NCI-H345 (cell line): ENCODE results near the gene RAX.

ENCODE experiments used
- DNase-seq: peaks from one replicate; lab custom pipeline; 2025; lab: John Stamatoyannopoulos, UW

The RAX gene

DNA sequence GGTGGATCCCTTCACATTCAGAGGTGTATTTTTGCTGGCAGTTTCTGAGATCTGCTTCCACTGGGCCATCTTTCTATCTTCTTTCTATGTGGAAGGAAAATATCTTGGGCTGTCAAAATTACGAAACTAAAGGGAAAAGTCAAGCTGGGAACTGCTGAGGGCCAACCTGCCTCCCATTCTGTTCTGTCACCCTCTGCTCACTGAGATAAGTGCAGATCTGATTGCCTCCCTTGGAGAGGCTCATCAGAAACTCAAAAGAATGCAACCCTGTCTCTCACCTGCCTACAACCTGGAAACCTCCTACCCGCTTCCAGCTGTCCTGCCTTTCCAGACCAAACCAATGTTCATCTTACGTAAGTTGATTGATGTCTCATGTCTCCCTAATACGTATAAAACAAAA is 26.5 kb downstream of the RAX start:
- no peak for DNase-seq

DNA sequence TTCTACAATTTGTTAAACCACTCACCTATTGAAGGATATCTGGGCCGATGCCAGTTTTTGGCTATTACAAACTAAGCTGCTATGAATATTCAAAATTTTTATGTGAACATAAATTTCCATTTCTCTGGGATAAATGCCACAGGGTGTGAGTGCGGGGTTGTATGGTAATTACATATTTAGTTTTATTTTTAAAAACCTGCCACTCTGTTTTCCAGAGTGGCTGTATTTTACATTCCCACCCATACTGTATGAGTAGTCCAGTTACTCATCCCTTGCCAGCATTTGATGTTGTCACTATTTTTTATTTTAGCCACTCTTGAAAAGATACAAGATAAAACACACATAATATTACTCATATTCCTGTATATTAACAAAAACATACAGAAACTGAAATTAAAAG is 30.3 kb downstream of the RAX start:
- no peak for DNase-seq

DNA sequence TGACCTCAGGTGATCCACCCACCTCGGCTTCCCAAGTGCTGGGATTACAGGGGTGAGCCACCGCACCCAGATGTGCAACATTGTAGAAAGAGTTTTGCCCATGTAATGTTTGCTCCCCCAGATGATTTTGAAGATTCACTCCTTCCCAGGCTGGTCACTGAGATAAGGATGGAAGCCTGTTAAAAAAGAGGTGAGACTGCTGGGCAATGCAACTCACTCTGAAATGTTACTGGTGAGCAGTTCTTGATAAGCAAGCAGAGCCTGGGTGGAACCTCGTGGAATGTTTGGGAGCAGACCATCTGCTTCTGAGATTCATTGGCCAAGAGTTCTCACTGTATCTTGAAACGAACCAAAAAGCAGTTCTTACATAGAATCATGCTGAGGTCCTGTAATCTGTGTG is 33.6 kb downstream of the RAX start:
- no peak for DNase-seq

DNA sequence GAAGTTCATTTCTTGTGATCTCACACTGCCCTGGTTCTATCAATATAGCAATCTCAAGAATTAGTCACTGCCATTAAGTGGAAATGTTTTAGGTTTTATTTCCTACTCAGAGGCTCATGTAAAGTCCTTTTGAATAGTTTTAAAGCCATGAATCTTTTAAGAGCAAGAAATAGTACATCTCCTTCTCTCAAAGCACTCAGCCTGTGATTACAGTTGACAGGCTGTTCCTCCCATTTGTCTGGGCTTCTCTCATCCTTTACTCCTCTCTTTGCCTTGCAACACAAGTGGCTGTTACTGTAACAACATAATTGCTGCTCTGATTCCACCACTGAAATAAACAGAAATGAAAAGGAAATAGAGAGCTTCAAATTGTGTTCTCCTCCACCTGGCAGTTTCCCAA is 34.9 kb downstream of the RAX start:
- DNase-seq, result peak; percentile 19

DNA sequence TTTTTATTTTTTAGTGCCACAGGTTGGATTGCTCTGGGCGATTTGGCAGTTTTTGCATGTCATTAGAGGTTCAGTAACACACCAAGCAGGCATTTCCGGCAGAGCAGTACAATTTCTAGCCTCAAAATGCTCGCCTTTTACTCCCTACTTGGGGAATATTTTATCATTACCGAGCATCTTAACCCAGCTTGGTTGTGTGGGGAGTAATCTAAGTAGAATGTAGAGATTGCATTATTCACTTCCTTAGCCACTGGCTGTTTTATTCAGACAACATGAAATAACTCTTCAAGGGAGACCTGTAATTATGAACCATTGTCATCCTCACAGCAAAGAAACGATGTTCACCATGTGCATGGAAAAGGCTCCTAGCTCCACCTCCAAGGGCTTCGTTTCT is 40.2 kb downstream of the RAX start:
- no peak for DNase-seq

DNA sequence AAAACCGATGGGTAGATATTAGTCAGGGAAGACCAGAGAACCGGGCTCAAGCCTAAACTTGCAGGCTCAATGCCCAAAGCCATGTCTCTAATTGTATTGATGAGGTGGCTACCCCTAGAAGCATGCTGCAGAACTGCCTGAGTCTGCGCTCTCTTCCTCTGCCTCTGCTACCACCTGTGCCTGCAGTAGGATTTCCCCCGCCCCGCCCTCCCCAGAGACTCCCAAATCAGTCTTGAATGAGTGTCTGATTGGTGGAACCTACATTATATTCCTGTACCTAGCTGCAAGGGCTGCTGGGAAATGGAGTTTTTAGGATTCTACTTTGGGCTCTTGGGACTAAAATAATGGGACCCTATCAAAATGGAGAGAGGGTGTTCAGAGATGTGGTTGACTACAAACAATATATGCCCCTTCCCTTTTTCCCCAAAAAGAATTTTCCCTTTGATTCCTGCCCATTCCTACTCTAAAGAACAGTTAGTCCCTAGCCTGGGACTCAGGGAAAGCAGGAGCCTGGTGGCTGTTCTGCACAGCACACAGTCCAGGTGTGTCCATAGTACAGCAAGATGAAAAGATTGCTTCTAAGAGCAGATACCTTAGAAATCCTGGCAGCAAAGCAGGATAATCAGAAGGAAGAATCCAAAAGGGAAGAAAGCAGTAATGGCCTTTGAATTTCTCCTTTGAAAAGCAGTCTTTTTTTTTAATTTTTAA is 40.8 kb downstream of the RAX start:
- DNase-seq, result peak; percentile 50

DNA sequence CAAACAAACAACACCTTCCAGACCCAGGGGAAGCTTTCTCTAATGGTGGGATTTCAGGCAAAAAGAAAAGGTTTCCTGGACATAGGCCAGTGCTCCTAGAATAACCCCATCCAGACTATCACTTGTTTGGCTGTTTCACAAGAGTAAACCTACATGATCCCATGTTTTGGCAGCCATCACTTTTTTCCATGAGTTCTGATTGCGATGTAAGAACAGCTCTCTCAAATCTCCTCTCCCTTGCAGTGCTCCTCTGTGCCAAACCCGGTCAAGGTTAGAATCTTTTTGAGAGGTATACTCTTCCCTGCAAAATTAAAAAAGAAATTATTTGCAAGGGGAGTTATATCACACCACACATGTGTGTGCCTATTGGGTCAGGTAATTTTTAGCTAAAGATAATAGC is 41.4 kb downstream of the RAX start:
- no peak for DNase-seq

DNA sequence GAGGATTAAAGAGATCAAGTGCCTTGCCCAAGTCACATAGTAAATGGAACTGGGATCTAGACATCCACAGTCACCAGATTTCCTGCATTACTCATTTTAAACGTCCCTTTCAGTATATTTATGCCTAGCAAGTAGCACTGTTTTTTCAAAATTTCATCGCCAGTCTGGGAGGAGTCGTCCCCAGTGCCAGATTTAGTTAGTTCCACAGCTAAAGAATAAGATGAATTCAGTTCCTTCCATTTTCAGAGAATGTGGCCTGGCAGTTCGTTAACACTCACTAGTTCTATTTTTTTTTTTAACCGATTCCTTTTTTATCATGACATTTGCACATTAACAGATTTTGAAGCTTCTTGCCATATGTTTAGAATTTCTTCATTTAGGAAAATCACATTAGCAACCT is 42.1 kb downstream of the RAX start:
- no peak for DNase-seq

DNA sequence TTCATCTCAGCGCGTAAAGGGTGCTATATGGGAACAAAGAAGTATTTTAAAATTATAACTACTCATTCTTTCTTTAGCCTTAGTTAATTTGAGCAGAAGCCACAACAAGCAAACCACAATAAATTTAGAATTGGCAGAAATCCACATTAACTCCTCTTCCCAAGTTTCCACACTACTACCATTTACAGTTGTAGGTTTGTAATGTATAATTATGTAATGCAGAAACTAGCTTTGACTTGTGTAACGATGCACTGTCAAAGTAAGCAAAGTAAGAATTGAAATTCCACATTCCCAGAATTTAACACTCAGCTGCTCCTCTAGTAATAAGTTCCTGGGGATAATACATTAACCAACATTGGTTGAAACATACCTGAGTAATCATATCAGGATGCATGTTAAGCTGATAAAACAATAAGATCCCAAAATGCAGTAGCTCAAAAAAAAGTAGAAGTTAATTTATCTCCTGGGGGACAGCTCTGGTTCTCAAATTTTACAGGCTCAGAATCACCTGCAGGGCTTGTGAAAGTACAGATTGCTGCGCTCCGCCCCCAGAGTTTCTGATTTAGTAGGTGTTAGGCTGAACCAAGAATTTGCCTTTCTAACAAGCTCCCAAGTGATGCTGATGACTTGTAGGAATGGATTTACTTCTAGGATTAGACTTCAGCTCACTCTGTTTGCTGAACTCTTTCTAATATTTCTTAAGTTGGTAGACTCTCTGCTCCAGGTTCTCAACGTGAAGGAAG is 43.4 kb downstream of the RAX start:
- DNase-seq, result no peak

DNA sequence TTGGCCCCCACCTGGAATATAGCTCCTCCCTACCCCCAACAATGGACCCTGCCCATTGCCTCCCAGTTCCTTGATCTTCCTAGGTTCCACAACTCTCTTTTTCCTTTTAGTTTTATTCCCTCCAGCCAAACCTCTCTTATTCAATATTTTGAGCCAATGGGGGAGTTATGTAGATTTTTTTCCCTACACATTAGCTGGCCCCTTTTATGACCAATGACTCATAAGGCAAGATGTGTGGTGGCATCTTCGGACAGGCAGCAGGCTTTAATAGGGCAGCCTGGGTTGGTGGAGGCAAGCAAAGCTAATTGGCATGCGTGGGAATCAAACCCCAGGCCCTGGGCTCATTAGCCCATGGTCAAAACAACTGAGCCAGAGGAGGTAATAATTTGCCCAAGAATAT is 44.1 kb downstream of the RAX start:
- no peak for DNase-seq

DNA sequence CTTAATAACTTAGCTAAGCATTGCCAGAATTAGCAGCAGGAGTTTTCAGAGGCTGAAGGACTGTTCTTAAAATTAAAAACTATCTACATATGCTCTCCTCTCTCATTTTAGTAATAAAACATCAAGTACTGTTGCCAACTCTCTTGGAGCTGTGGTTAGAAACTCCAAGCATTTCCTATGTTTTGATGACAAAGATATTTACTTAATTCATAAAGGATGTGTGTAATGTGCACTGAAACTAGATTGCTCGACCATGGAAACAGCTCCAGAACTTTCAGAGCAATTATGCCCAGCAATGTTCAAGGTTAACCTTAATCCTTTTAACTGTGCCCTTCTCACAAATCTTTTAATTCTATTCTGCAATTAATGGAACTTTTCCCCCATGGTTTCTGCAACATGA is 44.9 kb downstream of the RAX start:
- no peak for DNase-seq

DNA sequence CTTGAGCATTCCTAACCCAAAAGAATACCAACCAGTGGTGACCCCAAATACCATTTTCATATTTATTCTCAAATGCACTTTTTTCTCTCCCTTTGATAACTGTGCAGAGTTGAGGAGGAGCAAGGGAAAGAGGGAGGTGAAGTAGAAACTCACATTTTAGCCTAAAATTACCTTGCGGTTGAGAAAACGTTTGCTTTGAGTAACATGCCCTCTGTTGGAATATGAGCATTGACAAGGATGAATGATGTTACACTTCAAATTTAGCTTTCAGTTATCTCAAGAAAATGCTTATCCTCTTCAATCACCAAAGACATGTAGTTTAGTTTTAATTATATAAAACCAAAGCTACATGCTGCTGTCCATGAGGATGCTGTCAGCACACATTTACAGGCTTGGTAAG is 50.9 kb downstream of the RAX start:
- no peak for DNase-seq

DNA sequence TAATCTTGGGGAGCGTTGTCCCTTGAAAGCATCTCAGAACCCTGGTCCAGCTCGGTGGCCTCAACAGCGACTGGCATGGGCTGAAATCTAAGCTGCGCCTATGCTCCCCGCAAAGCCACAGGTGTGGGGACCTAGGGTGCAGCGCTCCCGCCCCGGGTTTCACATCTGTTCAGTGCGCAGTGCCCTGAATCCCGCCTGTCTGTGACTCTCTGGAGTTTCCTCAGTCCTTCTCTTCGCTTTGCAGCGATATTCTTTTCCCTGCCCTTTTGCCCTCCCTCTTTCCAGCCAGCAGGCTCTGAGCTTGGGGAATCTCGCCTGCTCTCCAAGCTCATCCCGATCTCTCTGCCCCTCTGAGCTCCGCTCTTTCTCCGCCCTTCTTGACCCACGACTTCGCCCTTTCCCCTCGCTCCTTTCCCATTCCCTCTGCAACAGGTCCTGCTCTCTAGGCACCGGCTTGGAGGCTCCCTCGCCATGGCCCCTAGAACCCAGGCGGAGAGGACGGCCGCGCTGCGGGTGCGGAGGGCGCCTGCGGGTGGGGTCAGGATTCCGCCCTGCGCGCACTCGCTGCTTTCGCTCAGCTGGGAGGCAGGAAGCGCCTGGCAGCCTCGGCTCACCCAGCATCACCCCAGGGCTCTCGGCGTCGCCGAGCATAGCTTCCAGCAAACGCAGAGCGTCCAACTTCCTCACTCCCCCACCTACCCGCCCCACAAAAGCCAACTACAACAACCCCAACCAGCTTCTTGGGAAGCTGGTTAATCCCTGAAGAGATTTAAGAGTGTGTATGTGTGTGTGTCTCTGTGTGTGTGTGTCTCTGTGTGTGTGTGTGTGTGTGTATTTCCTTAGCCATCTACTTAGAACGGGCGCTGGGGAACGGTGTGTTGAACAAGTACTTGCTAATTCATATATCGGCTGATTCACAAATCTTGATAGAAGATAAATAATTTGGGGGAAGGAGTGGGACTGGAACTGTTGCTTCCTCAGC is 52.2 kb downstream of the RAX start:
- peak; percentile 48 for DNase-seq

DNA sequence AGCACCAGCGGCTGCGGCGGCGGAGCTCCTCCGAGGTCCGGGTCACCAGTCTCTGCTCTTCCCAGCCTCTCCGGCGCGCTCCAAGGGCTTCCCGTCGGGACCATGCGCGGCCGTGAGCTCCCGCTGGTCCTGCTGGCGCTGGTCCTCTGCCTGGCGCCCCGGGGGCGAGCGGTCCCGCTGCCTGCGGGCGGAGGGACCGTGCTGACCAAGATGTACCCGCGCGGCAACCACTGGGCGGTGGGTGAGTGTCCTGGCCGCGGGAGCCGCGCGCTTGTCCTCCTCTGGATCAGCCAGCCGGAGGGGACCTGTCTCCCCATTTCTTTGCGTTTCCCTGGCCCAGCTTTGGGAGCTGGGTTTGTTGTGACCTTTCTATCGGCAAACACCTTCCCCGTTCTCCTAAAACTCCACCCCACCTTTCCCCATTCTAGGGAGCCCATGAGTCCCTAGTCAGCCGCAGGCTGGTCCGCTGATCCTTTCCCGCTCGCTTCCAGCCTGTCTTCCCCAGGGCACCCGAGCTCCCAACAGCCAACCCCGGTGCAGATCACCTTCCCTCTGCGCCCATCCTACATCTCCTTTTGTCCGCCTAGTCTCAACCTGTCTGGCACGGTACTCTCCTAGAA is 53.0 kb downstream of the RAX start:
- no peak for DNase-seq

DNA sequence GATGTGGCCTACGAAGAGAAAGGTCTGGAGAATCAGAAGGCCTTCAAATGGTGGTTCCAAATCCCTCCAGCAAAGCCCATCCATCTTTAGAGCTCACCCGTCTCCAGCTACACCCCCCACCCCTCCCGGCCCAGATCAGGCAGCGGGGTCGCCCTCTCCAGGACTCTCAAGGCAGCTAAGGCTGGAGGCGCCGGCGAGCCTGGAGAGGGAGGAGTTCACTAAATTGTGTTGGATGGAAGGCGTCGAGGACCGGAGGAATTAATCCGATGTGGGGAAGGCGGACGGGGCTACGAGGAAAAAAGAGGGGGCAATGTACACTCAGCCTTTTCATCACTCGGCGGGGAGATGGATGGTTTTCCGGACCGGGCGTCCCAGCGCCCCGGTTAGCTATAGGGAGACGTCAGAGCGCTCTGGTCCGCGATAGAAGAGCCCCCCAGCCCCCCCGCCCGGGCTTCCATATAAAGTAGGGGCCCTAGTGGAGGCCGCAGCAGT is 53.5 kb downstream of the RAX start, which contains the start of gene GRP:
Gene GRP (plus strand): TSS at position 487 of the 492 bp plus-strand sequence. CDS start 108 bp downstream, outside the sequence.
- DNase-seq, result peak; percentile 73

DNA sequence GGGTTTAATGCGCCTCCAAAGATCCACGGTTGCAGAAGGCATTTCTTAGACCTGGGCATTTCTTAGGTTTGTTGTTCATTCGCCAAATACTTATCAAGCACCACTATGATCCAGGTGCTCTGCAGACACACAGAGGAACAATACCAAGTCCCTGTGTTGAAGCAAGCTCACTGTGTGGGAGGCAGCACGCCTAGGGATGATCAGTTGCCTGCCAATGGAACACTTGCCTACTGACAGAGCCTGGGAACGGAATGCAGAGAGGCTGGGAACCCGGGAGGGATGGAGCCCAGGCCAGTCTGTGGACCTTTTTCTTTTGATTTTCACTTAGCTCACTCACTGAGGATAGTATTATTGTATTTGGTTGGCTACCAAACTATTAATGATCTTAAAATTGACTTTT is 55.2 kb downstream of the RAX start:
- DNase-seq, result peak; percentile 86
